ENCODE measurements around the gene FAM114A2.

- TF ChIP-seq CTCF (IDR thresholded peaks at IDR 0.05 in 2 of 3, conservative IDR thresholded peaks at IDR 0.05 in 1 of 3; ENCODE audit: borderline replicate concordance in 1 of 3, insufficient read depth in 1 of 3, low read depth in 2 of 3, low read length in 2 of 3) (no peak), EZH2phosphoT487 (IDR thresholded peaks at IDR 0.05; ENCODE audit: borderline replicate concordance) (no peak), POLR2A (IDR thresholded peaks at IDR 0.05; ENCODE audit: borderline replicate concordance, extremely low read depth, insufficient read depth, insufficient read length) (no peak), YY1 (IDR thresholded peaks at IDR 0.05; ENCODE audit: extremely low read depth, insufficient replicate concordance, low read depth, low read length) (no peak), REST (IDR thresholded peaks at IDR 0.05; ENCODE audit: low read depth) (no peak), POLR2AphosphoS5 (IDR thresholded peaks at IDR 0.05; ENCODE audit: low read depth, low read length) (no peak), RAD21 (IDR thresholded peaks at IDR 0.05; ENCODE audit: low read depth) (no peak), ZBTB33 (IDR thresholded peaks at IDR 0.05; ENCODE audit: extremely low read depth, insufficient replicate concordance, low read length) (no peak), SIN3A (IDR thresholded peaks at IDR 0.05; ENCODE audit: low read depth) (no peak), ELF1 (IDR thresholded peaks at IDR 0.05; ENCODE audit: borderline replicate concordance, low read depth) (no peak)
Measured at GRCh38 chr5:154044099-154044498, 5.4 kb upstream of the FAM114A2 start.
